Activated naive CD4-positive, alpha-beta T cell treated with Interleukin-2 at 50 U/mL for 16 hours (primary cell): ENCODE results near the gene SERPINE2.

ENCODE experiments used
- DNase-seq: peaks from one replicate; pipeline ENCODE4 v3.0.0-alpha.2; 2020

SERPINE2 gene

GRCh38 chr2:223936862-223937326, 102.2 kb downstream of the SERPINE2 start:
- DNase-seq, result no peak

GRCh38 chr2:223935459-223936125, 103.5 kb downstream of the SERPINE2 start:
- DNase-seq, result no peak

DNA sequence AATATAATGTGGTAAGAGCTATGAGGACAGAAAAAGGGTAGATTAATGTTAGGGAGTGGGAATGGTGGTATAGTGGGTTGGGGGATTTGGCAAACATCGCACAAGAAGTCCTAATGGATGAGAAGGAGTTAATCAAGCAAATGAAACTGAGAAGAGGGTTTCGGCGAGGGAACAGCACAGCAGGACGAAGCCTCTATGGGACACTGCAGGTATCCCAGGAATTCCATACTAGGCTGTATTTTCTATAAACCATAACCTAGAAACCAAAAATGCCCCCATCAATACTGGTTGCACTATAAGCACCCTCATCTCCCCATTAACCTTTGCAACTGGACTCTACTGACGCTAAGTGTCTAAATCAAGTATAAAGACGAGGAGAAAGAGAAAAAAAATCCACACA, 104.2 kb downstream of the SERPINE2 start:
- DNase-seq, result no peak

DNA sequence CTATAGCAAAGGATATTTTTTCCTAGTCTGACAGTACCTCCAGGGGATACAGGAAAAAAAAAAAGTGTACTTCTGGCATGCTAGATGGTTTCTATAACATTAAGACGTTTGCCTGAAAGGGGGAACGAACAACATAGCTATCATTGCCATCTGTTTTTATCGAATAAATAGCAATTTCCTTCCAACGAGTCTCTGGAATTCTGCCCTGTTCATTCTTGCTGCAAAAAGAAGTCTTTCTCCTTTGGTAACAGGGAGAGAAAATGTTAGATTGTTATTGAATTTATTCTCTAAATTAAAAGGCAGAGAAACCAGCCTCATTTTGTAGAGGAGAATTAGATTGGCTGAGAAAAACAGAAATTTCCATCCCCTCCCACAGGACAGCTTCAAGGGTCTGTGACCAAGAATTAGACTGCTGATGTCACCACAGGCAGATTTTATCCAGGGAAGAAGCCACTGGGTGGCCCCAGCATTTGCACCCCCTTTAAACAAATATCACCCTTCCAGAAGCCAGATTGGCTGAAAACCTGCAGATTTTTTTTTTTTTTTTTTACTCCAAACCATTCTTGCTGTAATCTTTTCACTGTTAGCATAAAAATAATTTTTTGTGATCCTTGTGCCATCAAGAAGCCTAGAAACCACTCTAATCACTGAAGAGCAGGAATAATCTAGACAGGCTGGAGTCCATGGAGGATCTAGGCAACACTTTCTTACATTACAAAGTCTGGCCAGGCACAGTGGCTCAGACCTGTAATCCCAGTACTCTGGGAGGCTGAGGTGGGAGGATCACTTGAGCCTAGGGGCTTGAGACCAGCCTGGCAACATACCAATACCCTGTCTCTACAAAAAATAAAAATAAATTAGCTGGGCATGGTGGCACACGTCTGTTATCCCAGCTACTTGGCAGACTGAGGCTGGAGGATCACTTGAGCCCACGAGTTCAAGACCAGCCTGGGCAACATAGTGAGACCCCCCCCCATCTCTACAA, 106.0 kb downstream of the SERPINE2 start:
- no peak for DNase-seq

DNA sequence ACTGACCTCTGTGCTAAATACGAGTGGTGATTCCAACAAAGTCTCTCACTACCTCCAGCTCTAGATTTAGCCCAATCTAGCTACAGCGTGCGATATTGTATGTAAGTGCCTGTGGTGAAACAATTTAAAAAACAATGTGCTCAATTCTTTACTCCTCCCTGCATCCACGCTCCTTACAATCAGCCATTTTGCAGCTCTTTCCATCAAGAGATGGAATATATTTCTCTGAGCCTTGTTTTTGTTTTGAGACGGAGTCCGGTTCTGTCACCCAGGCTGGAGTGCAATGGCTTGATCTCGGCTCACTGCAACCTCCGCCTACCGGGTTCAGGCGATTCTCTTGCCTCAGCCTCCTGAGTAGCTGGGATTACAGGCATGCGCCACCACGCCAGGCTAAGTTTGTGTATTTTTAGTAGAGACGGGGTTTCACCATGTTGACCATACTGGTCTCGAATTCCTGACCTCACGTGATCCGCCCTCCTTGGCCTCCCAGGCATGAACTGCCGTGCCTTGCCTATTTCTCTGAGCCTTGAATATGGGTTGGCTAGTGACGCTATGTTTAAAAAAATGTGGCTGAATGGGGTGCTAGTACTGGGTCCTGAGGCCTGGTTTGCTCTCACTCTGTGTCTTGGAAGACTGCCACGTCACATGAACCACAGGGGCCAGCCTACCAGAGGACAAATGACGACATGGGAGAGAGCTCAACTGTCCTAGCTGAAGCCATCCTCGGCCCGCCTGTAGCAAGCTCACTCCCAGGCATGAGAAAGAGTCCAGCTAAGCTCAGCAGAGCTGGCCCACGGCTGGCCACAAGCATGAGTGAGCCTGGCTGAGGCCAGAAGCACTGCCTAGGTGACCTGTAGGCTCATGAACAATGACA, 108.7 kb downstream of the SERPINE2 start:
- DNase-seq, result no peak

- no peak for DNase-seq
These were observed 109.4 kb downstream of the SERPINE2 start for GRCh38 chr2:223929571-223930102.

DNA sequence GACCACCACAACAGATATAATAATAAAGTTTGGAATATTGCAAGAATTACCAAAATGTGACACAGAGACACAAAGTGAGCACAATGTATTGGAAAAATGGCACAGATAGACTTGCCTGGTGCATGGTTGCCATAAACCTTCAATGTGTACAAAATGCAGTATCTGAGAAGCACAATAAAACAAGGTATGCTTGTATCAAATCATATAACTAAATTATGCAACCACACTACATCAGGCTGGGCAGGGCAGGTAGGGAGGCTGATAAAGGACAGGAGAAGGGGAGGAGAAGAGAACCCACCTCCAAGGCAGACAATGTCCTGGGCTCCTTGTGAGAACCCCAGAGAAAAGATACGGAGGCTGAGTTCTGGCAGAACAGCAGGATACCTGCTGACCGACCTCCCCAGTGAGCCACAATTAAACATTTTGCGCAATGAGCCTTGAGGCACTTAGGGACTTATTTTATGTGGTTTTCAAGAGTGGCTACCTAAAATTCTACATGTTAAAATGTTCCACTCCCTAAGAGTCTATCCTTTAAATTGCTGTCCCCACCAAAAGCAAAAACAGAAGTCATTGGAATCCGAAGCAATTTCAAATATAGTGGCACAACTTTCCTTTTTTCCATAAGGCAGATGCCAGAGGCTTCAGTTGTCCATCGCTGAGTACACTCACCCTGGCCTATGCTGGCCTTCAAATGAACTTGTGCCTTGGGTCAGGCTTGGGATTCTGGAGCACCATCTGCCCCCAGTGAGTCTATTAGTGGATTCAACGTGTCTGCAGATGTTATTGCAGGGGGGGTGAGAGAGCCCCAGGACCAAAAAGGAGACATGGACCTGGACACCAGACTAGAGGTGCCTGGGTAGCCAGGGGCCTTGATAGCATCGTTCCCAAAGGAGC, 110.7 kb downstream of the SERPINE2 start:
- DNase-seq, result no peak

GRCh38 chr2:223925106-223925505, 114.0 kb downstream of the SERPINE2 start:
- DNase-seq, result no peak
